CD14-positive monocyte (primary cell): ENCODE results near the gene TRAPPC1. TPM values are rescaled to one million over a fixed set of nuclear protein-coding genes. Genes with fewer than 3 reads are reported as not detected.
A peak's percentile ranks its signal among the peaks of the same experiment; 100 is the strongest.

Source experiments
- DNase-seq, 3 donors: peaks; one replicate each; pipeline ENCODE4 v3.0.0-alpha.2; 2011 to 2022
- H2AFZ ChIP-seq: 2 replicates; pipeline ENCODE4 v1.6.0; 2012; ENCODE audit warnings: mild to moderate bottlenecking, low read depth, low read length, inconsistent platforms; ENCODE audit not compliant: insufficient read depth, poor library complexity, severe bottlenecking
- H3K27ac ChIP-seq, 2 donors: 1 replicate in 1 of 2; 2 replicates in 1 of 2; pipeline ENCODE4 v1.5.1; 2012 to 2013; ENCODE audit warnings: low read length in 2 of 2, control low read depth in 1 of 2, inconsistent platforms in 1 of 2, low read depth in 1 of 2, mild to moderate bottlenecking in 1 of 2
- H3K27me3 ChIP-seq, 2 donors: one replicate each; pipeline versions ENCODE4 v1.6.0 to v1.6.1; 2011 to 2013; ENCODE audit warnings: low read length in 2 of 2; ENCODE audit not compliant: control insufficient read depth in 2 of 2, insufficient read depth in 2 of 2
- H3K36me3 ChIP-seq, 2 donors: replicated peaks in 1 of 2; 1 replicate in 1 of 2; 2 replicates in 1 of 2; pipeline versions ENCODE4 v1.5.1 to v1.6.1; 2012 to 2013; ENCODE audit warnings: low read length in 2 of 2, control low read depth in 1 of 2, inconsistent platforms in 1 of 2, mild to moderate bottlenecking in 1 of 2; ENCODE audit not compliant: insufficient read depth in 2 of 2, control insufficient read depth in 1 of 2
- H3K4me1 ChIP-seq, 2 donors: 1 replicate in 1 of 2; 2 replicates in 1 of 2; pipeline versions ENCODE4 v1.5.1 to v1.6.1; 2012 to 2013; ENCODE audit warnings: low read length in 2 of 2, control low read depth in 1 of 2, inconsistent platforms in 1 of 2, mild to moderate bottlenecking in 1 of 2, moderate library complexity in 1 of 2; ENCODE audit not compliant: insufficient read depth in 2 of 2, control insufficient read depth in 1 of 2
- H3K4me2 ChIP-seq: replicated peaks from 2 replicates; pipeline ENCODE3; 2012; ENCODE audit warnings: low read length, moderate library complexity, mild to moderate bottlenecking; ENCODE audit not compliant: poor library complexity, severe bottlenecking; ENCODE audit errors: extremely low read depth
- H3K4me3 ChIP-seq, 3 experiments: fragments of 200-600 bp in 1 of 3; sonication (generic) in 1 of 3; replicated peaks in 1 of 3; 1 replicate in 2 of 3; 2 replicates in 1 of 3; pipeline ENCODE4 v1.5.1; 2011 to 2013; ENCODE audit warnings: low read length in 3 of 3, mild to moderate bottlenecking in 3 of 3, control low read depth in 2 of 3, low read depth in 2 of 3, inconsistent platforms in 1 of 3, moderate library complexity in 1 of 3
- H3K79me2 ChIP-seq: 2 replicates; pipeline ENCODE4 v1.6.0; 2012; ENCODE audit warnings: mild to moderate bottlenecking, control low read depth, inconsistent platforms, low read length, moderate library complexity; ENCODE audit not compliant: insufficient read depth
- H3K9ac ChIP-seq: 2 replicates; pipeline ENCODE4 v1.6.0; 2017; ENCODE audit warnings: low read length, mild to moderate bottlenecking; ENCODE audit not compliant: insufficient read depth, poor library complexity, severe bottlenecking
- H3K9me3 ChIP-seq, 2 donors: replicated peaks in 1 of 2; 1 replicate in 1 of 2; 2 replicates in 1 of 2; pipeline versions ENCODE4 v1.5.1 to v1.6.1; 2012 to 2013; ENCODE audit warnings: low read length in 2 of 2, control low read depth in 1 of 2; ENCODE audit not compliant: control insufficient read depth in 1 of 2, insufficient read depth in 1 of 2
- H4K20me1 ChIP-seq: 2 replicates; pipeline ENCODE4 v1.6.0; 2012; ENCODE audit warnings: mild to moderate bottlenecking, low read length, control low read depth, moderate library complexity; ENCODE audit not compliant: insufficient read depth
- H3K27ac Mint-ChIP-seq, 7 donors: one replicate each; pipeline ENCODE4 v1.8.0; 2020; ENCODE audit warnings: mild to moderate bottlenecking in 7 of 7, mixed read lengths in 7 of 7, moderate library complexity in 6 of 7, inconsistent platforms in 2 of 7
- H3K27me3 Mint-ChIP-seq, 3 donors: one replicate each; pipeline ENCODE4 v1.8.0; 2021 to 2022; ENCODE audit warnings: low read depth in 3 of 3, mild to moderate bottlenecking in 3 of 3, mixed read lengths in 3 of 3, moderate library complexity in 3 of 3, inconsistent platforms in 1 of 3
- H3K36me3 Mint-ChIP-seq, 2 donors: one replicate each; pipeline ENCODE4 v1.8.0; 2020; ENCODE audit warnings: mixed read lengths in 2 of 2, inconsistent platforms in 1 of 2, mild to moderate bottlenecking in 1 of 2
- H3K4me1 Mint-ChIP-seq: one replicate; pipeline ENCODE4 v1.8.0; 2020; ENCODE audit warnings: mild to moderate bottlenecking, mixed read lengths
- H3K4me3 Mint-ChIP-seq, 2 donors: one replicate each; pipeline ENCODE4 v1.8.0; 2020; ENCODE audit warnings: mild to moderate bottlenecking in 2 of 2, mixed read lengths in 2 of 2, moderate library complexity in 1 of 2
- H3K9me3 Mint-ChIP-seq, 7 donors: one replicate each; pipeline ENCODE4 v1.8.0; 2020 to 2022; ENCODE audit warnings: mixed read lengths in 7 of 7, mild to moderate bottlenecking in 6 of 7, moderate library complexity in 6 of 7, inconsistent platforms in 2 of 7
- CTCF ChIP-seq: fragments of 200-600 bp; IDR thresholded peaks from one replicate; pipeline ENCODE4 v1.8.0; 2022; ENCODE audit warnings: antibody characterized with exemption, mild to moderate bottlenecking
- WGBS: methylation state at CpG from one replicate; pipeline ENCODE4 v1.1.5; 2013; ENCODE audit warnings: missing lambda C conversion rate; ENCODE audit not compliant: insufficient coverage; 5-methylcytosine and 5-hydroxymethylcytosine counted together
- intact Hi-C, 2 donors: fragments of 100-400 bp; cut with micrococcal nuclease; formaldehyde crosslinking; loops; one replicate each; pipeline versions ENCODE4 v1.15.0 to v1.15.1; 2023
- polyA plus RNA-seq, 3 donors: library from polyadenylated mRNA; depleted of rRNA in 1 of 3; unstranded in 2 of 3; stranded (reverse) in 1 of 3; fragments of 300-500 nt in 2 of 3; fragments of >200 nt in 1 of 3; fragmentation: Illumina TruSeq in 2 of 3; gene quantifications; 1 replicate in 2 of 3; 2 replicates in 1 of 3; pipeline ENCODE4 v1.2.3, GENCODE V29; 2012 to 2021

Gene TRAPPC1
- polyA plus RNA-seq, 3 donors = 172 to 266 (median 224) TPM

GRCh38 chr17:7884581-7885366, 47.0 kb downstream of the TRAPPC1 start:
- peak overlapping the region in 1 of 2 donors; percentile 39 for H3K27ac ChIP-seq
- H3K27me3 Mint-ChIP-seq = no peaks in the 10 kb centered on the region
- no peaks in the 10 kb centered on the region for H3K9me3 Mint-ChIP-seq
- peaks cover 0 to 2% of the 10 kb centered on the region in 2 donors for H3K36me3 ChIP-seq
- H3K4me3 ChIP-seq = peak overlapping the region; percentile 54 to 98 (median 89)
- peaks cover 13% of the 10 kb centered on the region for H4K20me1 ChIP-seq
- intact Hi-C loops = no loop called here
- no peaks in the 10 kb centered on the region for H3K27me3 ChIP-seq
- TF ChIP-seq CTCF = no peak
- H2AFZ ChIP-seq = peak overlapping the region; percentile 69
- DNase-seq = peak in 1 of 3 donors; percentile 20
- peaks cover 0 to 6% of the 10 kb centered on the region in 2 donors for H3K36me3 Mint-ChIP-seq
- H3K4me1 ChIP-seq = peaks cover 72 to 80% of the 10 kb centered on the region in 2 donors
- peaks cover 5% of the 10 kb centered on the region for H3K4me1 Mint-ChIP-seq
- H3K4me2 ChIP-seq = peak overlapping the region; percentile 99
- peak overlapping the region in 5 of 7 donors; percentile 64 to 90 (median 74) for H3K27ac Mint-ChIP-seq
- H3K79me2 ChIP-seq = peaks cover 75% of the 10 kb centered on the region
- H3K9me3 ChIP-seq = no peaks in the 10 kb centered on the region
- 0% methylated on average over 33 of the region's 100 CpGs for WGBS
- H3K9ac ChIP-seq = peak overlapping the region; percentile 74
- H3K4me3 Mint-ChIP-seq = peak overlapping the region; percentile 78 to 88

- Mint-ChIP-seq H3K27ac (peak overlapping the region in 5 of 7 donors; percentile 22 to 83 (median 63)), H3K27me3 (no peaks in the 10 kb centered on the region), H3K36me3 (no peaks in the 10 kb centered on the region), H3K4me3 (peak overlapping the region; percentile 9 to 65), H3K9me3 (no peaks in the 10 kb centered on the region), H3K4me1 (peaks cover 5% of the 10 kb centered on the region)
- peak overlapping the region; percentile 5 to 58 (median 14) for H3K4me3 ChIP-seq
- peak in 2 of 3 donors; percentile 23 to 44 for DNase-seq
- H3K4me2 ChIP-seq = peak overlapping the region; percentile 56
- peaks cover 6% of the 10 kb centered on the region for H4K20me1 ChIP-seq
- intact Hi-C loops = no loop called here
- WGBS = no CpG with 5 or more reads among the region's 3 CpGs
- no peak overlapping the region for H3K9ac ChIP-seq
- H3K36me3 ChIP-seq = no peaks in the 10 kb centered on the region
- H3K27me3 ChIP-seq = no peaks in the 10 kb centered on the region
- H3K27ac ChIP-seq = no peak overlapping the region
- no peak for TF ChIP-seq CTCF
- H3K9me3 ChIP-seq = no peaks in the 10 kb centered on the region
- H3K4me1 ChIP-seq = peaks cover 66 to 78% of the 10 kb centered on the region in 2 donors
- peaks cover 66% of the 10 kb centered on the region for H3K79me2 ChIP-seq
- peak overlapping the region; percentile 38 for H2AFZ ChIP-seq
Observed at GRCh38 chr17:7883781-7884386, 47.9 kb downstream of the TRAPPC1 start.
